Measurements from ENCODE around the gene POLR3B. TPM values are rescaled to one million over a fixed set of nuclear protein-coding genes. Genes with fewer than 3 reads are reported as not detected.

The POLR3B gene
- total and polyA plus RNA-seq, 9 of the 15 experiments (the other 6 are each of a cell fraction or from before 2014, with no cell fraction given) = 7.6 to 17.9 (median 14.4) TPM

DNA sequence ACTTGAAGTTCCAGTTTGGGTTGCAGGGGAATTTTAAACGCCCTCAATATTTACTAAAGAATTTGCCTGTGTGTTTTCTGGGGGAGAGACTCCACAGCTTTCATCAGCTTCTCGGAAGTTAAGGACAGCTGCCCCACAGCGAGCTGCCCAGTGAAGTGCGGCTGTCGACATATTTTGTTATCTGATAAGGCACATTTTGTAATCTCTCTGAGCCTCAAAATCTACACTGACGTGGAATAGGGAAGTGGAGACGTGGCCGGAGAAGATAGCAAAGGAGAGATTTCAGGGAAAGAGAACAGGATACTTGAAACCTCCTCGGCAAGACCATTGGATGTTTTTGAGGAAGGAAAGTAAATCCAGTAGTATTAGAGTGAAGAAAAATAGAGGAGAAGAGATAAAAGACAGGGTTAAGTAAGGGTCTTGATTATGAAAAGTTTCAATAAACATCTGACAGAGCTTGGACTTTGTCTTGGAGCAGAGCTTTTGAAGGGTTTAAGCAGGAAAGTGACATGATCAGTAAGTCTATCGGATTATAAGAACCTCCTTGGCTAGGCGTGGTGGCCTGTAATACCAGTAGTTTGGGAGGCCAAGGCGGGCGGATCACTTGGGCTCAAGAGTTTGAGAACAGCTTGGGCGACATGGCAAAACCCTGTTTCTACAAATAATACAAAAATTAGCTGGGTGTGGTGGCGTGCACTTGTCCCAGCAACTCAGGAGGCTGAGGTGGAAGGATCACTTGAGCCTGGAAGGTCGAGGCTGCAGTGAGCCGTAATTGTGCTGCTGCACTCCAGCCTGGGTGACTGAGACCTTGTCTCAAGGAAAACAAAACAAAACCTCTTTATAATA is 1.1 kb downstream of the POLR3B start (continued):
- TF ChIP-seq, protein P1, sequence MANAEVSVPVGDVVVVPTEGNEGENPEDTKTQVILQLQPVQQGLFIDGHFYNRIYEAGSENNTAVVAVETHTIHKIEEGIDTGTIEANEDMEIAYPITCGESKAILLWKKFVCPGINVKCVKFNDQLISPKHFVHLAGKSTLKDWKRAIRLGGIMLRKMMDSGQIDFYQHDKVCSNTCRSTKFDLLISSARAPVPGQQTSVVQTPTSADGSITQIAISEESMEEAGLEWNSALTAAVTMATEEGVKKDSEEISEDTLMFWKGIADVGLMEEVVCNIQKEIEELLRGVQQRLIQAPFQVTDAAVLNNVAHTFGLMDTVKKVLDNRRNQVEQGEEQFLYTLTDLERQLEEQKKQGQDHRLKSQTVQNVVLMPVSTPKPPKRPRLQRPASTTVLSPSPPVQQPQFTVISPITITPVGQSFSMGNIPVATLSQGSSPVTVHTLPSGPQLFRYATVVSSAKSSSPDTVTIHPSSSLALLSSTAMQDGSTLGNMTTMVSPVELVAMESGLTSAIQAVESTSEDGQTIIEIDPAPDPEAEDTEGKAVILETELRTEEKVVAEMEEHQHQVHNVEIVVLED (CRISPR knock-in tag; IDR thresholded peaks at IDR 0.05) = no peak
- TF ChIP-seq CBFB (CRISPR knock-in tag; IDR thresholded peaks at IDR 0.05) (no peak), HDAC6 (IDR thresholded peaks at IDR 0.05; ENCODE audit: low read depth, low read length) (no peak), XRCC3 (IDR thresholded peaks at IDR 0.05) (no peak), HOXB6 (CRISPR knock-in tag; IDR thresholded peaks at IDR 0.05; ENCODE audit: borderline replicate concordance) (no peak), RFX1 (IDR thresholded peaks at IDR 0.05) (no peak), HDAC2 (IDR thresholded peaks at IDR 0.05) (peak; percentile 86), SMARCE1 (IDR thresholded peaks at IDR 0.05) (peak; percentile 95), ATF1 (CRISPR knock-in tag; IDR thresholded peaks at IDR 0.05) (no peak), ATF1 (tag; IDR thresholded peaks at IDR 0.05) (peak; percentile 83), KDM2B (CRISPR knock-in tag; IDR thresholded peaks at IDR 0.05) (no peak), SMC3 (conservative IDR thresholded peaks at IDR 0.05; ENCODE audit: insufficient read depth, low read depth, low read length) (no peak), ATF7 (IDR thresholded peaks at IDR 0.05) (peak; percentile 52), ZZZ3 (IDR thresholded peaks at IDR 0.05) (no peak), ZC3H4 (CRISPR knock-in tag; IDR thresholded peaks at IDR 0.05; ENCODE audit: borderline replicate concordance) (no peak)
- TF ChIP-seq, protein P2, sequence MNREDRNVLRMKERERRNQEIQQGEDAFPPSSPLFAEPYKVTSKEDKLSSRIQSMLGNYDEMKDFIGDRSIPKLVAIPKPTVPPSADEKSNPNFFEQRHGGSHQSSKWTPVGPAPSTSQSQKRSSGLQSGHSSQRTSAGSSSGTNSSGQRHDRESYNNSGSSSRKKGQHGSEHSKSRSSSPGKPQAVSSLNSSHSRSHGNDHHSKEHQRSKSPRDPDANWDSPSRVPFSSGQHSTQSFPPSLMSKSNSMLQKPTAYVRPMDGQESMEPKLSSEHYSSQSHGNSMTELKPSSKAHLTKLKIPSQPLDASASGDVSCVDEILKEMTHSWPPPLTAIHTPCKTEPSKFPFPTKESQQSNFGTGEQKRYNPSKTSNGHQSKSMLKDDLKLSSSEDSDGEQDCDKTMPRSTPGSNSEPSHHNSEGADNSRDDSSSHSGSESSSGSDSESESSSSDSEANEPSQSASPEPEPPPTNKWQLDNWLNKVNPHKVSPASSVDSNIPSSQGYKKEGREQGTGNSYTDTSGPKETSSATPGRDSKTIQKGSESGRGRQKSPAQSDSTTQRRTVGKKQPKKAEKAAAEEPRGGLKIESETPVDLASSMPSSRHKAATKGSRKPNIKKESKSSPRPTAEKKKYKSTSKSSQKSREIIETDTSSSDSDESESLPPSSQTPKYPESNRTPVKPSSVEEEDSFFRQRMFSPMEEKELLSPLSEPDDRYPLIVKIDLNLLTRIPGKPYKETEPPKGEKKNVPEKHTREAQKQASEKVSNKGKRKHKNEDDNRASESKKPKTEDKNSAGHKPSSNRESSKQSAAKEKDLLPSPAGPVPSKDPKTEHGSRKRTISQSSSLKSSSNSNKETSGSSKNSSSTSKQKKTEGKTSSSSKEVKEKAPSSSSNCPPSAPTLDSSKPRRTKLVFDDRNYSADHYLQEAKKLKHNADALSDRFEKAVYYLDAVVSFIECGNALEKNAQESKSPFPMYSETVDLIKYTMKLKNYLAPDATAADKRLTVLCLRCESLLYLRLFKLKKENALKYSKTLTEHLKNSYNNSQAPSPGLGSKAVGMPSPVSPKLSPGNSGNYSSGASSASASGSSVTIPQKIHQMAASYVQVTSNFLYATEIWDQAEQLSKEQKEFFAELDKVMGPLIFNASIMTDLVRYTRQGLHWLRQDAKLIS (CRISPR knock-in tag; IDR thresholded peaks at IDR 0.05) = 0 out of 2 replicates have a peak, but pooled peaks have one; percentile 15
- TF ChIP-seq, protein P3, sequence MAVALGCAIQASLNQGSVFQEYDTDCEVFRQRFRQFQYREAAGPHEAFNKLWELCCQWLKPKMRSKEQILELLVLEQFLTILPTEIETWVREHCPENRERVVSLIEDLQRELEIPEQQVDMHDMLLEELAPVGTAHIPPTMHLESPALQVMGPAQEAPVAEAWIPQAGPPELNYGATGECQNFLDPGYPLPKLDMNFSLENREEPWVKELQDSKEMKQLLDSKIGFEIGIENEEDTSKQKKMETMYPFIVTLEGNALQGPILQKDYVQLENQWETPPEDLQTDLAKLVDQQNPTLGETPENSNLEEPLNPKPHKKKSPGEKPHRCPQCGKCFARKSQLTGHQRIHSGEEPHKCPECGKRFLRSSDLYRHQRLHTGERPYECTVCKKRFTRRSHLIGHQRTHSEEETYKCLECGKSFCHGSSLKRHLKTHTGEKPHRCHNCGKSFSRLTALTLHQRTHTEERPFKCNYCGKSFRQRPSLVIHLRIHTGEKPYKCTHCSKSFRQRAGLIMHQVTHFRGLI (CRISPR knock-in tag; IDR thresholded peaks at IDR 0.05) = no peak
- TF ChIP-seq, protein P4, sequence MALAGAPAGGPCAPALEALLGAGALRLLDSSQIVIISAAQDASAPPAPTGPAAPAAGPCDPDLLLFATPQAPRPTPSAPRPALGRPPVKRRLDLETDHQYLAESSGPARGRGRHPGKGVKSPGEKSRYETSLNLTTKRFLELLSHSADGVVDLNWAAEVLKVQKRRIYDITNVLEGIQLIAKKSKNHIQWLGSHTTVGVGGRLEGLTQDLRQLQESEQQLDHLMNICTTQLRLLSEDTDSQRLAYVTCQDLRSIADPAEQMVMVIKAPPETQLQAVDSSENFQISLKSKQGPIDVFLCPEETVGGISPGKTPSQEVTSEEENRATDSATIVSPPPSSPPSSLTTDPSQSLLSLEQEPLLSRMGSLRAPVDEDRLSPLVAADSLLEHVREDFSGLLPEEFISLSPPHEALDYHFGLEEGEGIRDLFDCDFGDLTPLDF (CRISPR knock-in tag; IDR thresholded peaks at IDR 0.05) = no peak
- TF ChIP-seq, protein P5, sequence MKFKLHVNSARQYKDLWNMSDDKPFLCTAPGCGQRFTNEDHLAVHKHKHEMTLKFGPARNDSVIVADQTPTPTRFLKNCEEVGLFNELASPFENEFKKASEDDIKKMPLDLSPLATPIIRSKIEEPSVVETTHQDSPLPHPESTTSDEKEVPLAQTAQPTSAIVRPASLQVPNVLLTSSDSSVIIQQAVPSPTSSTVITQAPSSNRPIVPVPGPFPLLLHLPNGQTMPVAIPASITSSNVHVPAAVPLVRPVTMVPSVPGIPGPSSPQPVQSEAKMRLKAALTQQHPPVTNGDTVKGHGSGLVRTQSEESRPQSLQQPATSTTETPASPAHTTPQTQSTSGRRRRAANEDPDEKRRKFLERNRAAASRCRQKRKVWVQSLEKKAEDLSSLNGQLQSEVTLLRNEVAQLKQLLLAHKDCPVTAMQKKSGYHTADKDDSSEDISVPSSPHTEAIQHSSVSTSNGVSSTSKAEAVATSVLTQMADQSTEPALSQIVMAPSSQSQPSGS (CRISPR knock-in tag; IDR thresholded peaks at IDR 0.05) = no peak

Data from K562 (cell line).